Esophagus mucosa (tissue), 1 donor: ENCODE measurements around the gene CEP78. TPM values are rescaled to one million over a fixed set of nuclear protein-coding genes. Genes with fewer than 3 reads are reported as not detected.

Experiments
- ATAC-seq: fragments of 200-7000 bp; cut with Tn5 transposase; one replicate; pipeline ENCODE4 v1.9.1; 2020
- total RNA-seq: library from RNA; stranded (reverse); gene quantifications from one replicate; pipeline ENCODE4 v1.2.4, GENCODE V29; 2023
- donor health status: DM: yes; HTN: yes; CAD: no.

CEP78 gene
- total RNA-seq, 1 donor from 2014 or later, result 11.8 TPM

GRCh38 chr9:78288214-78288892 lies 52.5 kb downstream of the CEP78 start:
- peak; percentile 97 for ATAC-seq

DNA sequence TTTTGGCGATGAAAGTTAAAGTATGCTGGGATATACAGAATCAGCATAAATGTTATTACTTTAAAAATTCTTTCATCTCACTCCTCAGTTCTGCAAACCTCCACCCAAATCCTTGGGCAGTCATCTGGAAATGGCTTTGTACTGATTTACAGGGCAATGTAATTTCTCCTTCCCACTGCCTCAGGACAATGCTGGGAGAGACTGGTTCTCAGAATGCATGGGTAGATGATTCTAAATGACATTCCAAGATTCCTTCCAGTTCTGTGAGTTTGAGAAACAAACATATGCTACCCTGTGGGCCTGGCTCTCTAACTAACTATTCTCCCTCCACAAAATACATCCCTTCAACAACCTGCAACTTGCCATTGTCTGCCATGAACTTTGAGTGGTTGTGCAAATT lies 53.6 kb downstream of the CEP78 start:
- no peak for ATAC-seq

DNA sequence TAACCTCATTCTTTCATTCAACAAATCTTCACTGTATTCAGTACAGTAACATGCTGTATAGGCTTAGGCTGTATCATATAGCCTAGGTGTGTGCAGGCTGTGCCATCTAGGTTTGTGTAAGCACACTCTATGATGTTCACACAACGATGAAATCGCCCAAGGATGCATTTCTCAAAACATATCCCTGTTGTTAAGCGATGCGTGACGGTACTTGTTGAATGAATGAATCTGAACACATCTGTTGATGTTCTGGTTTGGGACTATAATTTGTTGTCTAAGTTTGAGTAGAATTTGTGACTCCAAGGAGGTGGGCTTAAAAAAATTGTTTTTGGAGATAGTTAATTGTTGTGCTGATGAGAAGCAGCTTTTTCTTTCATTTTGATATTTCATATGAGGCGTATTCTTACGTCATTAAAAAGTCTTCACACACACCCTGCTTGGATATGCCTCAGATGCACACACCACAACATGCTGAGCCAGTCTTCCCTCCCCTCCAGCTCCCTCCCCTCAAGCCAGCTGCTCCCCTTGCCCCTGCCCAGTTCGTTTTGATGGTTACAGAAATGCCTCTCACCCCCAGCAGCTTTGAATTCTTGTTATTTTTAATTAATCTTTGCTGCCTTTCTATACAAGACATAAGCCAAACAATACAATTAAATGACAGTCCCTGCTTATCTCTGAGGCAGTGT lies 55.5 kb downstream of the CEP78 start:
- no peak for ATAC-seq

- ATAC-seq, result no peak
These were observed 56.2 kb downstream of the CEP78 start for GRCh38 chr9:78292026-78292425.

DNA sequence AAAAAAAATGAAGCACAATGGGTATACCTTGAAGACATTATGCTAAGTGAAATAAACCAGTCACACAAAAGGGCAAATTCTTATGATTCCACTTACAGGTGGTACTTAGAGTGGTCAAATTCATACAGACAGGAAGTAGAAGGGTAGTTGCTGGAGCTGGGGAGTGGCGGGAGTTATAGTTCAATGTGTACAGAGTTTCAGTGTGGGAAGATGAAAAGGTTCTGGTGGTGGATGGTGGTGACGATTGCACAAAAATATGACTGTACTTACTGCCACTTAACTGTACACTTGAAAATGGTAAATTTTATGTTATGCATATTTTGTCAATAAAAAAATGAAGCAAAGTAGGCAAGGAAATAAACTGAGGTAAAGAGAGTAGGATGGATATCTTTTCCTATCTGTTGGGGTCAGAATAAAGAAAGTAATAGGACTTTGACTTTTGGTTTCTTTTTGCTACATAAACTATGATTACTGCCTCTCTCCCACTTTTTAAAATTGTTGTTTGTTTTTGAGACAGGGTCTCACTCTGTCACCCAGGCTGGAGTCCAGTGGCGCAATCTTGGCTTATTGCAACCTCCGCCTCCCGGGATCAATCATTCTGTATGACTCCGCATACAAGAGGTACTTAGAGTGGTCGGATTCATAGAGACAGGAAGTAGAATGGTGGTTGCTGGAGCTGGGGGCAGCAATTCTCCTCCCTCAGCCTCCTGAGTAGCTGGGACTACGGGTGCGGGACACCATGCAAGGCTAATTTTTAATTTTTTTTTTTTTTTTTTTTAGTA lies 57.0 kb downstream of the CEP78 start:
- ATAC-seq, result no peak

DNA sequence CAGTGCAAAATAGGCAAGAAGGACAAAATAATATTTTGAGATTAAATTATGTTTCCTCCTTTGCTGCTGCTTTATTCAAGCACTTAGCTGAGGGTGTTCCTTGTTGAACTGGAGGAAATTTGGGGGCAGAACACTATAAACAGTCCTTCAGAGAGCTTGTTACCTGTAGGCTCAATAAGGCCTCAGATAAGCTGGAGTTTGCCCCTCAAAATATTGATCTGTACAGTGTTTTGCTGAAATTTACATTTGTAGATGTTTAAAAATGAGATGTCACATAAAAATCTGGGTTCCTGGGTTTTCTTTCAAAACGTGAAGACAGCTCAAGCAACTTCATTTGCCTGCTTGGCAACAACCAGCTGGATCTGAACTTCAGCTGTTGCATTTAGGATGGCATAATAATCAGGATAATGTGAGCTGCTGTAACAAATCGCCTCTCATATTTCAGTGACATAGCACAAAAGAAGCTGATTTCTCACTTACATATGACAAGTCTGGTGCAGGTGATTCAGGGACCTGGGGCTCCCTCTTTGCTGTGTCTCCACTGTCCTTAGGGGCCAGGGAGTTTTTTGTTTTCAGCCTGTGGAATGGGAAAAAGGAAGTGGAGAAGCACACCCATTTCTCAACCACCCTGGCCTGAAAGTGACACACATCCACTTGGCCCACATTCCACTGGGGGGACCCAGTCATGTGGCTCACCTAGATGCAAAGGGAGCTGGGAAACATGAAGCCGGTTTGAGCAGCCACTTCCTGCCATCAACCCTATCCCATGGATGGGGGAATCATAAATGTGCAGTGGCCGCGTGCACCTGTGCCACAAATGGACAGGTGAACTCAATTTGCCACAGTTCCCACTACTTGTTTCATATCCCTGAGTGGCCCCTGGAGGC lies 58.7 kb downstream of the CEP78 start:
- no peak for ATAC-seq

- no peak for ATAC-seq
These were observed 59.3 kb downstream of the CEP78 start for GRCh38 chr9:78295177-78295575.

DNA sequence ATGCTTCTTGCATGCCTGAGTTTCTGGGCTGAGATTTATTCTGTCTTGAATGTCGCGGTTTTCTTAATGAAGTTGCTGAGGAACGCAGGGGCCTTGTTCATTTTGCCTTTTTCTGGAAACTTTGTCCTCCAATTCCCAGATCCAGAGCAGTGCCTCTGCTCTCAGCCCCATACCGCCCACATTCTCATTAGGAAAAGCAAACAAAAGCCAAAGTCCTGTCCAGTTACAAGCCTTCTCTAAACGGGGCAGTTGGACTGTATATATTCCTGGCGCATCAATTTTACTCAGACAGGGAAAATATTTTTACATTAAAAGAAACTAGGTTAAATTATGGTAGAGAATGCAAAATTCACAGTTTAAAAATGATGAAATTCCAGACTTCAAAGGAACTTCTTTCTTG lies 59.9 kb downstream of the CEP78 start:
- ATAC-seq, result no peak

GRCh38 chr9:78296201-78296892 lies 60.5 kb downstream of the CEP78 start:
- peak; percentile 8 for ATAC-seq

- ATAC-seq, result peak; percentile 99
These were observed 61.2 kb downstream of the CEP78 start, which contains the start of gene PSAT1 for GRCh38 chr9:78296893-78297671. TSS of gene PSAT1 (plus strand) at chr9:78297125. CDS start at chr9:78297211, 86 bp downstream.

- ATAC-seq, result no peak
These were observed 61.7 kb downstream of the CEP78 start for GRCh38 chr9:78297672-78297961.

- no peak for ATAC-seq
These were observed 62.3 kb downstream of the CEP78 start for GRCh38 chr9:78298046-78298765.

DNA sequence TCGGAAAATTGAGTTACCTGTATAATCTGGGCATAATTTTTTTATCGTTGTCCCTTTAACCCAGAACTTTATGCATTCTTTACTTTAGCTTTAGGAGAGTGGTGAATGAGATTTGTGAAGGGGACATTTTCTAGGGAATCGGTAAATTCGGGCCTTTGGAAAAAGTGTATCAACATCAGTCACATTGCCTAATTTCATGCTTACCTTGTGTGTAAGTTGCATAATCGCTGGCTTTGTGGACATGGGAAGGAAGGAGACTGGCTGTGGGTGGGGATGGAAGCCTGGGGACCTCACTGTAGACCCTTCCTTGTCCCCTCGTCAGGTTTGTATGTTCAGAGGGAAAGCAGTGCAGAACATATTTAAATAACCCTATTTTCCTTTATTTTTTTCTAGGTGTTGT lies 64.3 kb downstream of the CEP78 start:
- no peak for ATAC-seq

GRCh38 chr9:78301466-78301865 lies 65.6 kb downstream of the CEP78 start:
- ATAC-seq, result no peak

GRCh38 chr9:78303377-78304062 lies 67.6 kb downstream of the CEP78 start:
- ATAC-seq, result no peak

GRCh38 chr9:78304357-78304756 lies 68.5 kb downstream of the CEP78 start:
- ATAC-seq, result no peak

- ATAC-seq, result no peak
These were observed 70.6 kb downstream of the CEP78 start for GRCh38 chr9:78306222-78307076.

DNA sequence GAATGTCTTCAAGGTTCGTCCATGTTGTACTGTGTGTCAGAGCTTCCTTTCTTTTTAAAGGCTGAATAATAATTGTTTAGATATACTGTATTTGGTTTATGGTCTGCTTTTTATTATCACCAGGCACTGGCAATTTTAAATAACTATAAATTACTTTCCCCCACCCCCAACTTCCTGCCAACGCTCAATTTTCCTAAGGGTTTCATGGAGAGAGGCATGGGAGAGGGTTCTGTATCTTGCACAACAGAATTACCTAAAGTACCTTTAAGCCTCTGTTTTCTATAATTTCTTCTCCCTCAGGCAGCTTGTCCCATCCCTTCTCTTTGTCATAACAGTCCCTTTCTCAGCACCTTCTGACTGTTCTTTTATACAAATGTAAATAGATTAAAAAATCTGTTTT lies 71.5 kb downstream of the CEP78 start:
- no peak for ATAC-seq

DNA sequence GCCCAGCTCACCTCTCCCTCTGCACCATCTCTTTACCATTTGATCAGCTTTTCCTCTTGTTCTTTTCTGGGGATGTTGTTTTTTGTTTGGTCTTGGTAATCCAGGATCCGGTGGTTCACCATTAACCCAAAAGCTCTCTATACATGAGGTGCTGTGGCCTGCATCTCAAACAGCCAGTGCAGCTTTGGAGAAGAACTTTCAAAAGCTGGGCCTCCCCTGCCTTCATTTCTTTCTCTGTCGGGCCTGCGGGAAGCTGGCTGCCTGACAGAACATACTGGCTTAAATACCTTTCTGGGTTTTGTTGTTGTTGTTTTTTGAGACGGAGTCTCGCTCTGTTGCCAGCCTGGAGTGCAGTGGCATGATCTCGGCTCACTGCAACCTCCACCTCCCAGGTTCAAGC lies 73.2 kb downstream of the CEP78 start:
- ATAC-seq, result no peak
